HG03520 (cell line): ENCODE measurements around the gene ERCC5.

ENCODE experiments used
- ATAC-seq: cut with Tn5 transposase; IDR thresholded peaks from one replicate; pipeline ENCODE4 v1.9.1; 2021; ENCODE audit warnings: mild to moderate bottlenecking, moderate library complexity; ENCODE audit not compliant: unreplicated experiment

Gene ERCC5

DNA sequence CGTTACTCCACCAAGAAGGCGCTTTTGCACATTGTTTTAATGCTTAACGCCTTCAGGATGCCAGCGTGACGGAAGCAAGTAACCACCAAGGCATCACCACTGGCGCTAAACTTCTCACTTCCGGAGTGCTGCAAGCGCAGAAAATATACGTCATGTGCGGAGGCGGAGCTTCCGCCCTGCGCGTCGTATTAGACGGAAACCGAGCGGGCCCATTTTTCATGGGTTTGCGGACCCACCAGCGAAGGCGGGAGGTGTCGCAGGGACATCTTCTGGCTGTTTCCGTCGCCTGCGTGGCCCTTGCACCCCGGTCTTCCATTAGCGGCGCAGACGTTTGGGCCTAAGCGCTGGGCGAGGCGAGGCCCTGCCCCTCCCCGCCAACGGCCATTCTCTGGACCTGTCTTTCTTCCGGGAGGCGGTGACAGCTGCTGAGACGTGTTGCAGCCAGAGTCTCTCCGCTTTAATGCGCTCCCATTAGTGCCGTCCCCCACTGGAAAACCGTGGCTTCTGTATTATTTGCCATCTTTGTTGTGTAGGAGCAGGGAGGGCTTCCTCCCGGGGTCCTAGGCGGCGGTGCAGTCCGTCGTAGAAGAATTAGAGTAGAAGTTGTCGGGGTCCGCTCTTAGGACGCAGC lies at the start of gene ERCC5:
Gene ERCC5 (plus strand): TSS at position 403 of the 631 bp plus-strand sequence. CDS start 235 bp downstream, outside the sequence.
- ATAC-seq = peak; percentile 80

DNA sequence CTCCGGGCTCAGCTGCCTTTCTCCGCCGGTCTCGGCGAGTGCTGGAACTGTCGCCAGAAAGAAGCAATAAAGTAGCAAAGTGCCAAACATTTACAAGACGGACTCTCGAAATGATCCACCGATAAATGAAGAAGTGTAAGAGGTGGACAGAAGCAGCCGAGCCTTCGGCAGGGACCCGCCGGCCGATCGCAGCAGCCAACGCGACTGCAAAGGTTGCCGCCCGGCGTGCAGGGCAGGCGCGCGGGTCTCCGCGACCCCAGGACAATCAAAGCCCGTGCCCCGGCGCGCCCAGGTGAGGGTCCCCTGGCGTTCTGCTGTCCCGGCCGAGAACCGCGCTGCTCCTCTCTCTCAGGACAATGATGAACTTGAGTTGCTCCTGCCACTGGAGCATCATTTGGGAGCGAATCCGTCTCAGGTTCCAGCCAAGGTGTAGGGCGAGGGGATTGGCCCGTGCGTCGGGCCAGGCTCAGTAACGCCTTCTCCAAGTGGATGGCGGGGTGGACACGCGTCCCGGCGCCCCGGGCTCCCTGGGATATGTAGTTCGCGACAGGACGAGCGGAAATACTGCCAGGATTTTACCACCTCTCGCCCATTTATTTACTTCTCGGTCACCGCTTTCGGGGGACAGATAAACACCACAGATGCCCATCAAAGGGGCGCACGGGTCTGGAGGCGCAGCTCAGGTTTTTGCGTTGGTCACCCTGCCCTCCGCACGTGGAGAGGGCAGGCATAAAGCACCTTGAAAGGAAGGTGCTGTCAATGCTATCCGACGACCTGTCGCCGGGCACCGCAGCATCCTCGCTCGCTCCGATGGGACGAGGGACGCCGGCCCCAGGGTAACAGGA lies 47.0 kb upstream of the ERCC5 start, which contains the start of the genes BIVM and POGLUT2:
Gene BIVM (plus strand): TSS at position 539 of the 845 bp plus-strand sequence. CDS start 8,149 bp downstream, outside the sequence.
Gene POGLUT2 (minus strand): TSS at position 396 of the 845 bp plus-strand sequence. CDS start 306 bp downstream, at position 90.
- peak; percentile 79 for ATAC-seq

DNA sequence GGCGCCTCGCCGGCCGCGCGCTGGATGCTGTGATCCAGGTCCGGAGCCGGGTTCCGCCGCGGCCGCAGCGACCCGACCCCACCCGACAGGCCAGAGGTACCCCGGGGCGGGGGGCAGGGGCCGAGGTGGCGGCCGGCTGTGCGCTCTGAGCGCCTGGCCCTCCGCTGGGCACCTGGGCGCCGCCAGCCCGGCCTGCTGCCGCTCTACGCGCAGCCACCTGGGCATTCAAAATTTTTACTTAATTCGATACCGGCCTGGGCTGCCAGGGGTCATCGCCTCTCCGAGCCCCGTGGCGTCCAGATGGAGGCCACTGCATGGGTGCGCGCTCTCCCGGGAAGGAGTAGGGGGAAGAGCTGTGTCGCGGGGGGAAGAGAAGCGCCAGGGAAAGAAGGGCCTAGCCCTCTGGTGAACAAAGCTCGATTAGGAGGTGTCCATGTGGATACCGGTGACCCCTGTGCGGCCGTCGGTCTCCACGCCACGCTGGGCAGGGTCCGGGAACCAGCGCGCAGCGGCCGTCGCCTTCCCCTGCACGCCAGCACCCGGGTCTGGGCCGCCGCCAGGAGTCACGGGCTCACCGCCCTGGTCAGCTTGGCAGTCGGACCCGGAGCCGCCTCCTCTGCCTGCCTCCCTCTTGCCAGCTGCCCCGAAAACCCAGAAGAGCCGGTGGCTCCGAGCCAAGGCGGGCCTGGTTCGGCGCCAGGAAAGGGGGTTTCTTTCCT lies 46.2 kb upstream of the ERCC5 start:
- peak; percentile 3 for ATAC-seq

DNA sequence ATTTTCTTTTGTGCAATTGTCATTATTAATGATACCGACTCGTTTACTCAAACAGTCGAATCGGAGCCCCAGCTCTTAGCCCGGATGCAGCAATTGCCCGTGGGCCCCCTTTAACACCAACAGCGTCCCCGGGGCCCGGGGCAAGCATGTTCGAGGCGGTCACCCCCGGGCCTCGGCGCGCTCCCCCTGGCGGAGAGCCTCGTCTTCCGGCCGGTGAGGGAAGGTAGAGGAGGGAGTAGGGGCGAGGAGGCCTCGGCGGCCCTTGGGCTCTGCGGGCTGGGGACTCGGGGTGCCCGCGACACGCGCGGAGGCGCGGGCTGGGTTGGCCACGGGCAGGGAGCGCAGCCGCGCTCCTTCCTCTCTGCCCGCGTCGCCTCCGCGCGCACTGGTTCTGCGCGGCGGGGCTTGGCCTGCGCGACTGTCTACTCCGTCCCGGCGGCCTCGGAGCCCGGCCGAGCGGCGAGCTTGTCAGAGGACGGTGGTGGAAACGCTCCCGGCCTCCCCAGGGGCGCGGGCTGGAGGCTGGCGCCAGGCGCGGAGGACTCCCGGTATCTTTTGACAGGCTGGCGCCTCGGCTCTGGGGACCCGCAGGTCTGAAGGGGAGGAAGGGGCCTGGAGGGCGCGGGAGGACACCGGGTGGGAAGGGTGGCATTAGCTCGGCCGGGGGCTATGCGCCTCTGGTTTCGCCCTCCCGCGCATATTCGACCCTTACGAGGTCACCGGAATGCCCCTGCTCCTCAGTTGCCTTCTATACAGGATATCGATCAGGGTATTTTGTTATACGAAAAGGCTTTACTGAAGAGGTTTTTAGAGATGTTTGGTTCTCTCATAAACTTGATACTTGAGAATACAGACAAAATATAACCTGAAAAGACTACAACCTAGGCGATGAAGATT lies 45.4 kb upstream of the ERCC5 start:
- ATAC-seq = peak; percentile 78

DNA sequence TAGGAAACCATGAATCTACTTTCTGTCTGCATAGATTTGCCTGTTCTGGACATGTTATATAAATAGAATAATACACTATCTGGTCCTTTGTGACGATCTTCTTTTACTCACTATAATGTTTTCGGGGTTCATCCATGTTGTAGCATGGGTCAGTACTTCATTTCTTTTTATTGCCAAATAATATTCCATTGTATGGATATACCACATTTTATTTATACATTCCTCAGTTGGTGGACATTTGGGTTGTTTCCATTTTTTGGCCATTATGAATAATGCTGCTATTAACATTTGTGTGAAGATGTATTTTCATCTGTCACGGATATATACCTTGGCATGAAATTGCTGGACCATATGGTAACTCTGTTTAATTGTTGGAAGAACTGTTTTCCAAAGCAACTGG lies 40.2 kb upstream of the ERCC5 start:
- no peak for ATAC-seq

DNA sequence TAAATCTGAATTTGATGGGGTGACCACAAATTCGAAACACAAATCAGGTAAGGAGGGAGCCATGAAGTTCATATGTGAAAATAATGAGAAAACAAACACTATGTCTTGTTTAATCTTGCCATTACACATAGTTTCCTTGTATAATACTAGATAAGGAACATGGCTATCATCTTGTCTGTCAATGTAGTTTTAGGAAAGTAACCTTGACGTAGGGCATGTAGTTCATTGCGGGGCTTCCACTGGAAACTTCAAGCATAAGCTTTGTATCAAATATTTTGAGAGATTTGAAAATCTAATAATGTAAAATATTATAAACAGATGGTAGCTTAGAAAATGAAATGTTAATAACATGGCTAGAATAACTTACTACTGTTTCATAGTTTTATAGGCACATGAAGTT lies 38.1 kb upstream of the ERCC5 start:
- no peak for ATAC-seq

DNA sequence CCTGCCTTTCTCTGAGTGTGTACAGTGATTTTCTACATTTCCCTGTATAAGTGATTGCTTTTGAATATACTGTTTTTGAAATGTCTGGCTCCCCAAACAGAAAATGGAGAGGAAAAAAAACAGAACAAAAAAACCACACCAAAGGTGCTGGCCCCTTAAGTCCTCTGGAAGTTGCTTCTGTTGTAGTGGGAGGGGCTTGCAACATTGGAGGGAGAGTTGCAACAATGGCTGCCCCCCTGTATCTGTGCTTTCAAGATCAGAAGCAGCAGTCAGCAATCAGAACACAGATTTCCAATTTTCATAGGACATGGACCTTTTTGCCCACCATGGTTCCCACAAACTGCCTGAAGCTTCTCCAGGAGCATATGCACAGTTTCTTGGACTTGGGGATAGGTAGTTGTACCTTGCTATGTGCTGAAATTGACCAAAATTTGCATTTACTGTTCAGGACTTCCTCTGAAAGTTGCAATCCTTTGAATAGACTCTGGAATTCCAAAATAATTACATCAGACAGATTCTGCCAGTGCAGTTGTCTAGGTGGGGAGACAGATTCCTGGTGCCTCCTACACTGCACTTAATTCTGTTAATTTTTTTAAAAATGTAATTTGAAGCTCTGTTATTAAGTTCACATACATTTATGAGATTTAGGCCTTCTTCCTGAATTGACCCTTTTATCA lies 33.1 kb upstream of the ERCC5 start:
- no peak for ATAC-seq

DNA sequence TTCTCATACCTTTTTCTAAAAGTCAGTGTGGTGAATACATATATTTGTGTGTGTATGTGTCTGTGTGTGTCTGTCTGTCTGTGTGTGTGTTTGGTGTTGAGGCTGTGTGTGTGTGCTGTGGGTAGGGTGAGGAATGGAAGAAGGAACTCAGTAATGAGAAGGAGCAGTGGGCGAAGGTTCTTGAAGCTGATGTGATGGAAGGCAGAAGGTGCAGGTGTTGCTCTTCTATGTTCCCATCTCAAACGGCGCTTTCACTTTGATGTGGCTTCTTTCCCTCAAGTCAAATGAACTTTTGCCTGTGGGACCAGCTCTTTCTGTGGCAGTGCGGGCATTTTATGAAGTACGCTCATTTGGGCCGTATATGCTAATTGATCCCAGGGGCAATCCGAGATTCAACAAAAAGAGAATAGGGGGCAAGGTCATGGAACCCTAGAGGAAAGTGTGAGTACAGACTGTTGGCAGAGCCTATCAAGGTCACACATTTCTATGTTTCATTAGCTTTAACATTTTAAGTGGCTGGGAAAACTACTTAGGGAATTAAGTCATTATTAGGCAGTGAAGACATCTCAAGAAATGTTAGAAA lies 31.7 kb upstream of the ERCC5 start:
- ATAC-seq = no peak

DNA sequence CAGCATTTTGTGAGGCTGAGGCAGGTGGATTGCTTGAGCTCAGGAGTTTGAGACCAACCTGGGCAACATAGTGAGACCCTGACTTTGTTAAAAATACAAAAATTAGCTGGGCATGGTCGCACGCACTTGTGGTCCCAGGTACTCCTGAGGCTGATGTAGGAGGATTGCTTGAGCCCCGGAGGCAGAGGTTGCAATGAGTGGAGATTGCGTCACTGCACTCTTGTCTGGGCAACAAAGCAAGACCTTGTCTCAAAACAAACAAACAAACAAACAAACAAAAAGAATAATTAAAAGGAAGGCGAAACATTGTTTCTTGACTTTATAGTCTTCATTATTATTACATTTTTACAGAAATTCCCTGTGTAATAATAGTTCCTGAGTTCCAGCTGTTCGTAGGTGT lies 31.0 kb upstream of the ERCC5 start:
- no peak for ATAC-seq

DNA sequence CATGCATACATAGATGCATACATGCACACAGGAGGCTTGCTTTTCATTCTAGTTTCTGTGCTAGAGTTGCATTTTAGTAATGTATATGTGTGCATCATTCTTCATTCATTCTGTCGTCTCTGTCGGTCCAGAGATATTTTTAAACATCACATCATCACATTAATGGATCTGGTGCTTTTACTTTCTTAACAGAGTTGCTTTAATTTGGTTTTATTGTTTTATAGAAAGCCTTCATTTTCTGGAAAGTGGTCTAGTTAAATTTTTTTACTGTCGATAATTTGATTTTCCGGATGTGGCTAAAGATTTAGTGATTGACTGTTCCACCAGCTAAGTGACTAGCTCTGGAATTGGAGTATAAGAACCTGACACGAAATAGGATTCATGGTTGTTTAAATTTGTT lies 30.0 kb upstream of the ERCC5 start:
- no peak for ATAC-seq

DNA sequence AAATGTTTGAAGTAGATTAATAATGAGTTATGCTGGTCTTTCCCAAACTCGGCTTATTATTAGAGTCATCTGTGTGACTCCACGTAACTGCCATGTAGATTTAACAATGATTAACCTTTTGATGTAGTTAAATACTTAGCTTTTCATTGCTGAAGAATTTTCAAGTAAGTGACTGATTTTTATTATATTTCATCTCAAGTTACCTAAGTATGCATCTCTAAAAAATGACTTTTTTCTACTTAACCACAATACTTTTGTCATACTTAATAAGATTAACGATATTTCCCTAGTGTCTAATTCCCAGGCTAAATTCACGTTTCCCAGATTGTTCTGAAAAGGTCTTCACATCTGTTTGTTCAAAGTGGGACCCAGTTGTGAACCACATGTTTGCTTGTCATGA lies 29.1 kb upstream of the ERCC5 start:
- no peak for ATAC-seq

DNA sequence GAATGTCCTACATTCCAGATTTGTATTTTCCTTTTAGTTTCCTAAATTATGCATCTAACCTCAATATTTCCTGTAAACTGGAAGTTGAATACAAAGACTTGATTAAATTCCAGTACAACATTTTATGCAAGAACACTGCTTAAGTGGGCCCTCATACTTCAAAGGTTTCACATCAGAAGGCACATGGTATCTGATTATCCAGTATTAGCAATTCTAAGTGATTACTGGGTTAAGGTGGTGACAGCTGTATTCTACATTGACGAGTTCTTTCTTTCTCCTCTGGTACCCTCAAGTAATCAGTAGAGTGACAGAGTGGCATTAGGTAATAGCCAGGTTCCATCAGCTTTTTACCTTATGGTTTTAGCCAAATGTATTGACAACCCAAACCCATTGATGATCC lies 28.6 kb upstream of the ERCC5 start:
- ATAC-seq = no peak

DNA sequence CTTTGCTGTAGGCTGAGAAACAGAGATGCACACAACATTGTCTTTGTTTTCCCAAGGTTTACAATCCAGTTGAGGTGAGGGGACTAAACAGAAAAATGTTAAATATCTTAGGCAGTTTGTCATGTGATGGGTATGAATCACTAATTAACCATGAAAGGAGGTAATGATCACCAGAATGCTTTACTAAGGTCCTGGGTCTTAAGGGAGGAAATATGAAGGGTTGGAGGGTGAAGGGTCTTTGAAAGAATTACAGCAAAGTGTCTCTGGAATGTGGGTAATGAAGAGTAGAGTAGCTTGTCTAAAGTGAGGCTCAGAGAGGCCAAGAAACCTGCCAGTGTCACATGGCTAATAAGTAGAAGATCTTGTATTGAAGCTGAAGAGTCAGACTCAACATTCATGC lies 27.9 kb upstream of the ERCC5 start:
- no peak for ATAC-seq

DNA sequence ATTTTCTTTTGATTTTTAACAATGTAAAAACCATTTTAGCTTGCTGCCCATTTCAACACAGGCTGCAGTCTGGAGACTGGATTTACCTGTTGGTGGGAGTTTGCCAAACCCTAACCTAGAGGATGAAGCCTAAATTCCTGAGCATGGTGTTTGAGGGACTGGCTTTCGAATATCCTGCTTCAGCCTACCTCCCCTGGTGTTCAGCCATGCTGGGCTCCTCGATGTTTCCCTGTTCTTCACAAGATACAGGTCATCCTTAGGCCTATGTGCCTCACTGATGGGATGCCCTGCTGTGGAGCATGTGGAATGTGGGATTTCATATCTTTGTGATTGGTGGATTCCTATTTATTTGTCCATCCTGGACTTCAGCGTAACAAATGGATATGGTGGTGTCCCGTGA lies 20.4 kb upstream of the ERCC5 start:
- no peak for ATAC-seq

DNA sequence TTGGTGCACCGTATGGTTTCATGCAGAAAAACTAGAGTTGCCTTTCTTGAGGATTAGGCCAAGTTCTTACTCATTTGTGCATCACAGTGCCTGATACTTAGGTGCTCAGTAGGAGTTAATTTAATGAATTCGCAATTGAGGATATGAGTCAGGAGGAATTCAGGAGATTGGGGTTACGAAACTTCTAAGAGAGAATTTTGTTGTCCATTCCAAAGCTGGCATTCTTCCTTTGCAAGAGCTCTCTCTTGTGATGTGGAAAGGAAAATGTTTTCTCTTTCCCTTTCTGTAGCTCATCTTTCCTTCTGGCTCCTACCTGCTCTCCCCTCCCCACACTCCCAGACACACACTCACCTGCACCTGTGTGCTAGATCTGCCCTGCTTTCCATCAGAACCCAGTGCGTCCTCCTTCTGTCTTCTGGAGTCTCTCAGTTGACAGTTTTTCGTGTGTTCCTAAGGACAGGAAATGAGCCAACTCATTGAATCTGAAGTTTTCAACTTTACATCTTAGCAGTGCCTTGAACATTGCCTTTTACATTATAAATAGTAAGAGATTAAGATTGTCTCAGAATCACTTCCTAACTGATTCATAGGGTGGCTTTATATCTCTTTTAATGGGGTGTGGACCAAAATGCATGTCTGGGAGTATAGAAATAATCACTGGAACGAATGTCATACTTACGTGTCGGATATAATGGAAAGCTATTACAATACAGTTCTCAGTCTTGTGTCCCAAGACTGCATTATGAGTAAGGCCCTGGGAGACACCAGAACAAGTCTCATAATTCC lies 19.7 kb upstream of the ERCC5 start:
- ATAC-seq = no peak

DNA sequence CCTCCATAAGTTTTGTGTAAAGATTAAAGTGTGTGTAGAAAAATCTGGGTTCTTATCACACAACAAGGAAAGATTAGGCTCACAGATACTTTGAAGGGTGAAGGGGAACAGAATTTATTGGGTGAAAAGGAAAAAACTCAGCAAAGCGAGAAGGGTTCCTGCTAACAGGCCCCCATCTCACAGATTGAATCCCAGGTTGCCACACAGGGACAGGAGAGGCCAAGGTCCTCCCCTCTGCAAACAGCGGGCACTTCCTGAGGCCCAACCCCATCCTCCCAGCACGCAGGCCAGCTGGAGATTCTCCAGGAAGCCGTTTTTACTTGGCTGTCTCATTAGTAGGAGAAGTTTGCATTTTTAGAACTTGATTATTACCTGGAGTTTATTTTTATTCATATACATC lies 15.2 kb upstream of the ERCC5 start:
- ATAC-seq = no peak

DNA sequence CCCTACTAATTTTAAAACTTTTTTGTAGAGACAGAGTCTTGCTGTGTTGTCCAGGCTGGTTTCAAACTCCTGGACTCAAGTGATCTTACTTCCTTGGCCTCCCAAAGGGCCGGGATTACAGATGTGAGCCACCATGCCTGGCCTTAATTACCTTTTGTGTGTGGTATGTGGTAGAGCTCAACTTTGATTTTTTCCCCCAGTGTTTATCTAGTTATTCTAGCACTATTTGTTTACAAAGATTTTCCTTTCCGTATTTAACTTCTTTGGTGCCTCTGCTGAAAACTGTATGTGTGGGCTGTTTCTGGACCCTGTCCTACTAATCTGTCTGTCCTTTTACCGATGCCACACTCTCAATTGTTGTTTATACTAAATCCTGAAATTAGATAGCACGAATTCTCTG lies 9.4 kb upstream of the ERCC5 start:
- ATAC-seq = no peak

DNA sequence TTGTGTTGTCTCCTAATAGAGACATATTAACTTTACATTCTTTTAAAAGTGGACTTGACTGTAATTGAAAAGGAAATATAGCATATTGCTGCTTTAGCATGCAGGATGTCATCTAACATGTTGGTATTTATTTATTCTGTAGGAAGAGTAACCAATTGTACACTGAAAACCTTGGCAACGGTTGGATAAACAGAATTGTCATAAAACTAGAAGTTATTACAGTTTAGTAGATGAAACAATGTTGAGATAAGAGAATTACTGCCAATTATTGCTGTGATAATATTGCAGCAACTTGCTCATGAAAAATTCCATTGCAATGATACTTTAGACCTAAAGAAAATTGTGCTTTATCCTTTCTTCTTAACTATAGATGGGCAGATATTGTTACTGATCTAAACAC lies 7.6 kb upstream of the ERCC5 start:
- ATAC-seq = no peak

DNA sequence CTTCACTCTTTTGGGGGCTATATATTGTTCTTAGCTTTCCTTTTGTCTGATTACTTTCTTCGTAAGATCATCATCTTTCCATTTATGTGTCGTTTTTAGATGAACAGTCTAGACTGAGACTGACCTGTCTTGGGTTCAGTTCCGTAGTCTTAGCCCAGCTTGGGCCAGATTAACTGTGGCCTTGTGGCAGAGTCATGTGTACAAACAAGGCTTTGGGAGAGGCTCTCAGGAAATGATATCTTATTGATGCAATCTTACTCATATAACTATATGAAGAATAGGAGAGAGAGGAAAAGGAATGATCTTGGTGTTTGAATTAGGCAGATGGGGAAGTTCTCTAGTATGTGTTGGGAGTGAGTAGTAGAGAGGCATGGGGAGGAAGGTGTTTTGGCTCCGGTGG lies 6.8 kb upstream of the ERCC5 start:
- ATAC-seq = no peak
